Measurements from ENCODE around the gene DTNB.

GRCh38 chr2:25664965-25665307 lies 8.4 kb downstream of the DTNB start:
- TF ChIP-seq, protein P1, sequence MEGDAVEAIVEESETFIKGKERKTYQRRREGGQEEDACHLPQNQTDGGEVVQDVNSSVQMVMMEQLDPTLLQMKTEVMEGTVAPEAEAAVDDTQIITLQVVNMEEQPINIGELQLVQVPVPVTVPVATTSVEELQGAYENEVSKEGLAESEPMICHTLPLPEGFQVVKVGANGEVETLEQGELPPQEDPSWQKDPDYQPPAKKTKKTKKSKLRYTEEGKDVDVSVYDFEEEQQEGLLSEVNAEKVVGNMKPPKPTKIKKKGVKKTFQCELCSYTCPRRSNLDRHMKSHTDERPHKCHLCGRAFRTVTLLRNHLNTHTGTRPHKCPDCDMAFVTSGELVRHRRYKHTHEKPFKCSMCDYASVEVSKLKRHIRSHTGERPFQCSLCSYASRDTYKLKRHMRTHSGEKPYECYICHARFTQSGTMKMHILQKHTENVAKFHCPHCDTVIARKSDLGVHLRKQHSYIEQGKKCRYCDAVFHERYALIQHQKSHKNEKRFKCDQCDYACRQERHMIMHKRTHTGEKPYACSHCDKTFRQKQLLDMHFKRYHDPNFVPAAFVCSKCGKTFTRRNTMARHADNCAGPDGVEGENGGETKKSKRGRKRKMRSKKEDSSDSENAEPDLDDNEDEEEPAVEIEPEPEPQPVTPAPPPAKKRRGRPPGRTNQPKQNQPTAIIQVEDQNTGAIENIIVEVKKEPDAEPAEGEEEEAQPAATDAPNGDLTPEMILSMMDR (conservative IDR thresholded peaks at IDR 0.05; ENCODE audit: low read depth, low read length): no peak
- TF ChIP-seq, protein P2, sequence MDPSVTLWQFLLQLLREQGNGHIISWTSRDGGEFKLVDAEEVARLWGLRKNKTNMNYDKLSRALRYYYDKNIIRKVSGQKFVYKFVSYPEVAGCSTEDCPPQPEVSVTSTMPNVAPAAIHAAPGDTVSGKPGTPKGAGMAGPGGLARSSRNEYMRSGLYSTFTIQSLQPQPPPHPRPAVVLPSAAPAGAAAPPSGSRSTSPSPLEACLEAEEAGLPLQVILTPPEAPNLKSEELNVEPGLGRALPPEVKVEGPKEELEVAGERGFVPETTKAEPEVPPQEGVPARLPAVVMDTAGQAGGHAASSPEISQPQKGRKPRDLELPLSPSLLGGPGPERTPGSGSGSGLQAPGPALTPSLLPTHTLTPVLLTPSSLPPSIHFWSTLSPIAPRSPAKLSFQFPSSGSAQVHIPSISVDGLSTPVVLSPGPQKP (IDR thresholded peaks at IDR 0.05; ENCODE audit: borderline replicate concordance, low read depth, low read length): no peak
- TF ChIP-seq POLR2A (IDR thresholded peaks at IDR 0.05; ENCODE audit: low read depth, low read length) (no peak), RFX5 (IDR thresholded peaks at IDR 0.05; ENCODE audit: low read depth, low read length) (no peak), BHLHE40 (IDR thresholded peaks at IDR 0.05; ENCODE audit: low read depth, low read length) (no peak), USF2 (IDR thresholded peaks at IDR 0.05; ENCODE audit: low read depth, low read length) (no peak), RAD21 (IDR thresholded peaks at IDR 0.05; ENCODE audit: low read length) (no peak), MAFK (IDR thresholded peaks at IDR 0.05; ENCODE audit: low read depth, low read length) (no peak), CEBPB (IDR thresholded peaks at IDR 0.05; ENCODE audit: low read depth, low read length) (peak; percentile 73), MAZ (IDR thresholded peaks at IDR 0.05; ENCODE audit: borderline replicate concordance, low read depth, low read length) (no peak), NFE2L2 (IDR thresholded peaks at IDR 0.05; ENCODE audit: low read depth, low read length) (no peak)
